HEK293 (cell line): ENCODE data around the gene CNPY1.

ENCODE experiments used
- CTCF ChIP-seq: fragments of 450-650 bp; formaldehyde crosslinking; IDR thresholded peaks from 2 replicates; pipeline ENCODE4 v1.5.1; 2016; ENCODE audit warnings: missing biosample characterization, missing genetic modification characterization
- PRDM2 ChIP-seq: fragments of 450-650 bp; formaldehyde crosslinking; IDR thresholded peaks from 2 replicates; pipeline ENCODE4 v1.5.1; 2016; ENCODE audit warnings: missing biosample characterization, missing genetic modification characterization, borderline replicate concordance
- TCF7L2 ChIP-seq: IDR thresholded peaks from 2 replicates; pipeline ENCODE4 v1.6.1; 2011; ENCODE audit warnings: low read depth, mild to moderate bottlenecking, inconsistent platforms, low read length, moderate library complexity, borderline replicate concordance
- YY1 ChIP-seq: fragments of 450-650 bp; formaldehyde crosslinking; IDR thresholded peaks from 2 replicates; pipeline ENCODE4 v1.5.1; 2018; ENCODE audit warnings: missing biosample characterization, missing genetic modification characterization
- ZBTB8A ChIP-seq: fragments of 450-650 bp; formaldehyde crosslinking; IDR thresholded peaks from 2 replicates; pipeline ENCODE4 v1.5.1; 2016; ENCODE audit warnings: missing biosample characterization, missing genetic modification characterization
- ZNF214 ChIP-seq: fragments of 450-650 bp; formaldehyde crosslinking; IDR thresholded peaks from 2 replicates; pipeline ENCODE4 v1.5.1; 2017; ENCODE audit warnings: missing biosample characterization, mild to moderate bottlenecking, missing genetic modification characterization, borderline replicate concordance
- ZNF37A ChIP-seq: fragments of 450-650 bp; IDR thresholded peaks from 2 replicates; pipeline ENCODE4 v1.5.1; 2018; ENCODE audit warnings: missing biosample characterization, missing genetic modification characterization
- ZNF510 ChIP-seq: fragments of 450-650 bp; formaldehyde crosslinking; IDR thresholded peaks from 2 replicates; pipeline ENCODE4 v1.5.1; 2018; ENCODE audit warnings: mild to moderate bottlenecking, missing genetic modification characterization, missing biosample characterization; ENCODE audit not compliant: insufficient replicate concordance
- ZNF529 ChIP-seq: fragments of 450-650 bp; formaldehyde crosslinking; IDR thresholded peaks from 2 replicates; pipeline ENCODE4 v1.5.1; 2017; ENCODE audit warnings: missing genetic modification characterization, missing biosample characterization; ENCODE audit not compliant: insufficient replicate concordance
- ZNF548 ChIP-seq: fragments of 450-650 bp; formaldehyde crosslinking; IDR thresholded peaks from 2 replicates; pipeline ENCODE4 v1.5.1; 2016; ENCODE audit warnings: missing biosample characterization, missing genetic modification characterization
- ZNF707 ChIP-seq: fragments of 450-650 bp; formaldehyde crosslinking; IDR thresholded peaks from 2 replicates; pipeline ENCODE4 v1.5.1; 2016; ENCODE audit warnings: missing biosample characterization, missing genetic modification characterization
- ZNF777 ChIP-seq: fragments of 450-650 bp; formaldehyde crosslinking; IDR thresholded peaks from 2 replicates; pipeline ENCODE4 v1.5.1; 2017; ENCODE audit warnings: missing biosample characterization, missing genetic modification characterization, borderline replicate concordance

GRCh38 chr7:155455132-155455693 lies 91.1 kb downstream of the CNPY1 start:
- no peak for TF ChIP-seq ZNF510 (tag by site-specific recombination)
- TF ChIP-seq CTCF (tag by site-specific recombination), result no peak
- TF ChIP-seq ZNF214 (tag by site-specific recombination), result no peak
- TF ChIP-seq ZNF707, result no peak
- no peak for TF ChIP-seq PRDM2
- no peak for TF ChIP-seq YY1 (tag by site-specific recombination)
- TF ChIP-seq ZNF529 (tag by site-specific recombination), result no peak
- TF ChIP-seq ZNF777, result no peak
- no peak for TF ChIP-seq ZNF37A (tag by site-specific recombination)
- no peak for TF ChIP-seq TCF7L2
- no peak for TF ChIP-seq ZNF548 (tag by site-specific recombination)
- no peak for TF ChIP-seq ZBTB8A (tag by site-specific recombination)
